NCI-H2171 (cell line): Measurements from ENCODE around the gene ULK3.

ENCODE experiments used
- DNase-seq: peaks from one replicate; lab custom pipeline; 2025; lab: John Stamatoyannopoulos, UW

Gene ULK3

GRCh38 chr15:74867466-74868038 lies 24.6 kb upstream of the ULK3 start:
- no peak for DNase-seq

GRCh38 chr15:74866090-74866489 lies 23.1 kb upstream of the ULK3 start:
- no peak for DNase-seq

- DNase-seq: no peak
Measured at GRCh38 chr15:74865316-74865715, 22.4 kb upstream of the ULK3 start.

GRCh38 chr15:74864296-74864695 lies 21.3 kb upstream of the ULK3 start:
- no peak for DNase-seq

GRCh38 chr15:74863239-74864056 lies 20.5 kb upstream of the ULK3 start:
- DNase-seq: no peak

GRCh38 chr15:74858369-74858740 lies 15.4 kb upstream of the ULK3 start:
- DNase-seq: no peak

GRCh38 chr15:74857671-74858368 lies 14.9 kb upstream of the ULK3 start:
- no peak for DNase-seq

- no peak for DNase-seq
Measured at GRCh38 chr15:74857082-74857655, 14.2 kb upstream of the ULK3 start.

GRCh38 chr15:74856537-74856936 lies 13.6 kb upstream of the ULK3 start:
- no peak for DNase-seq

GRCh38 chr15:74855857-74856256 lies 12.9 kb upstream of the ULK3 start:
- no peak for DNase-seq

GRCh38 chr15:74854453-74855022 lies 11.6 kb upstream of the ULK3 start:
- no peak for DNase-seq

GRCh38 chr15:74851960-74852359 lies 9.0 kb upstream of the ULK3 start:
- no peak for DNase-seq

GRCh38 chr15:74850393-74850792 lies 7.4 kb upstream of the ULK3 start:
- no peak for DNase-seq

- no peak for DNase-seq
Measured at GRCh38 chr15:74847432-74847831, 4.5 kb upstream of the ULK3 start.

GRCh38 chr15:74845581-74845980 lies 2.6 kb upstream of the ULK3 start:
- no peak for DNase-seq

- no peak for DNase-seq
Measured at GRCh38 chr15:74845208-74845568, 2.2 kb upstream of the ULK3 start.

GRCh38 chr15:74844319-74845207 lies 1.6 kb upstream of the ULK3 start:
- no peak for DNase-seq

- no peak for DNase-seq
Measured at GRCh38 chr15:74843891-74844299, 939 bp upstream of the ULK3 start.

- DNase-seq: no peak
Measured at GRCh38 chr15:74843445-74843828, 481 bp upstream of the ULK3 start.

GRCh38 chr15:74841891-74842373 lies 1.0 kb downstream of the ULK3 start:
- DNase-seq: no peak
